DND-41 (cell line): ENCODE data around the gene AKR1A1.

ENCODE experiments used
- EZH2 ChIP-seq: IDR thresholded peaks from 3 replicates; pipeline ENCODE4 v1.6.1; 2012; ENCODE audit warnings: borderline replicate concordance, low read depth, mild to moderate bottlenecking, moderate library complexity, low read length, inconsistent platforms; ENCODE audit not compliant: severe bottlenecking
- TF ChIP-seq, protein P1 (sequence below): IDR thresholded peaks from 2 replicates; pipeline ENCODE4 v1.5.1; 2012; ENCODE audit warnings: borderline replicate concordance, low read length, moderate library complexity, mild to moderate bottlenecking; ENCODE audit not compliant: poor library complexity, severe bottlenecking; ENCODE audit errors: extremely low read depth

DNA sequence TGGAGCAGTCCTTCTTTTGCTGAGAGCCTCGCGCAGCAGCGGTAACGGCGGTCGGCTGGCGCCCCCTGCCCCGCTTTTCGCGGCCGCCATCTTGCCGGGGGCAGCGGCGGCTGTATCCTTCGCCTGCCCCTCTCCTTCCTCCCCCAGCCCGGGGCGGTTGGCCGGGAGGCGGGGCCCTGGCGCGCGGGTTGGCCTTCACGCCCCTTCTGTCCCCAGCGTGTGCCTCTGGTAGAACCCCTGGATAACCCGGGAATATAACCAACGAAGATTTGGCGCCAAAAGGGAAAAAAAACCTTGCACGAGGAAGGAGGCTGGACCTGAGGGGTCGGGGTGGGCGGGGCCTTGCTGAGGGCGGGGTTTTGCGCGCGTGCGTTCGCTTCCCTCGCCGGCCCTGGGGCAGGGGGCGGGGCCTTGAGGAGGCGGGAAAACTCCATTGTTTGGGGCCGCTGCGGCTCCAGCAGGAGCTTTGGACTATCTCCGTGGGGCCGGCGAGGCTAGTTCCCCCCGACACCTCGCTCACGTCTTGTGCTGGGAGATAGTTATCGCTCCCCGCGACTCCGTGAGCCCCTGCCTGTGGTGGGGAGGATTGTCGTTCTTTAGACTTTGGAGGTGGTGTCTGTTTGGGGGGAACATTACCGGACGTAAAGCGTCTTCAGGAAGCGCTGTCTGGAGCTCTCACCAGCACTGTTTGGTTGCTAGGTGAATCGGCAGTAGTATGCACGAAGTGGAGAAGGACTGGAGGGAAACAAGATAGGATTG is 33.9 kb downstream of the AKR1A1 start:
- no peak for TF ChIP-seq EZH2
- TF ChIP-seq, protein P1, sequence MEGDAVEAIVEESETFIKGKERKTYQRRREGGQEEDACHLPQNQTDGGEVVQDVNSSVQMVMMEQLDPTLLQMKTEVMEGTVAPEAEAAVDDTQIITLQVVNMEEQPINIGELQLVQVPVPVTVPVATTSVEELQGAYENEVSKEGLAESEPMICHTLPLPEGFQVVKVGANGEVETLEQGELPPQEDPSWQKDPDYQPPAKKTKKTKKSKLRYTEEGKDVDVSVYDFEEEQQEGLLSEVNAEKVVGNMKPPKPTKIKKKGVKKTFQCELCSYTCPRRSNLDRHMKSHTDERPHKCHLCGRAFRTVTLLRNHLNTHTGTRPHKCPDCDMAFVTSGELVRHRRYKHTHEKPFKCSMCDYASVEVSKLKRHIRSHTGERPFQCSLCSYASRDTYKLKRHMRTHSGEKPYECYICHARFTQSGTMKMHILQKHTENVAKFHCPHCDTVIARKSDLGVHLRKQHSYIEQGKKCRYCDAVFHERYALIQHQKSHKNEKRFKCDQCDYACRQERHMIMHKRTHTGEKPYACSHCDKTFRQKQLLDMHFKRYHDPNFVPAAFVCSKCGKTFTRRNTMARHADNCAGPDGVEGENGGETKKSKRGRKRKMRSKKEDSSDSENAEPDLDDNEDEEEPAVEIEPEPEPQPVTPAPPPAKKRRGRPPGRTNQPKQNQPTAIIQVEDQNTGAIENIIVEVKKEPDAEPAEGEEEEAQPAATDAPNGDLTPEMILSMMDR, result peak; percentile 22
